ENCODE data around the gene SPN.
"Not testable (repeated sequence)": the region's sequence is repeated elsewhere in the genome, so short reads cannot be mapped to it uniquely, and the experiment has no call there.

SPN gene

GRCh38 chr16:29663016-29663806, at the start of gene SPN:
TSS of gene SPN (plus strand) at chr16:29663247. CDS start at chr16:29663729, 482 bp downstream.
- no peak for DNase-seq (ENCODE audit: low read depth in 2 of 2)

- peak; percentile 86 to 88 for DNase-seq (ENCODE audit: low read depth in 2 of 2)
These were observed 49.6 kb upstream of the SPN start for GRCh38 chr16:29613307-29614057.

GRCh38 chr16:29614691-29615314, 48.2 kb upstream of the SPN start:
- not testable (repeated sequence) for DNase-seq (ENCODE audit: low read depth in 2 of 2)

GRCh38 chr16:29616127-29616526, 46.9 kb upstream of the SPN start:
- not testable (repeated sequence) for DNase-seq (ENCODE audit: low read depth in 2 of 2)

- not testable (repeated sequence) for DNase-seq (ENCODE audit: low read depth in 2 of 2)
These were observed 42.5 kb upstream of the SPN start for GRCh38 chr16:29620591-29620990.

- not testable (repeated sequence) for DNase-seq (ENCODE audit: low read depth in 2 of 2)
These were observed 40.3 kb upstream of the SPN start for GRCh38 chr16:29622738-29623137.

- DNase-seq (ENCODE audit: low read depth in 2 of 2), result not testable (repeated sequence)
These were observed 39.8 kb upstream of the SPN start for GRCh38 chr16:29623253-29623652.

GRCh38 chr16:29625114-29625513, 37.9 kb upstream of the SPN start:
- not testable (repeated sequence) for DNase-seq (ENCODE audit: low read depth in 2 of 2)

GRCh38 chr16:29626778-29627331, 36.2 kb upstream of the SPN start:
- DNase-seq (ENCODE audit: low read depth in 2 of 2), result peak; percentile 35 to 52

- DNase-seq (ENCODE audit: low read depth in 2 of 2), result not testable (repeated sequence)
These were observed 35.4 kb upstream of the SPN start for GRCh38 chr16:29627661-29628075.

GRCh38 chr16:29628707-29629106, 34.3 kb upstream of the SPN start:
- DNase-seq (ENCODE audit: low read depth in 2 of 2), result not testable (repeated sequence)

GRCh38 chr16:29629318-29629717, 33.7 kb upstream of the SPN start:
- DNase-seq (ENCODE audit: low read depth in 2 of 2), result not testable (repeated sequence)

- DNase-seq (ENCODE audit: low read depth in 2 of 2), result not testable (repeated sequence)
These were observed 31.4 kb upstream of the SPN start for GRCh38 chr16:29631658-29632057.

GRCh38 chr16:29635902-29636301, 27.1 kb upstream of the SPN start:
- DNase-seq (ENCODE audit: low read depth in 2 of 2), result not testable (repeated sequence)

GRCh38 chr16:29636368-29636767, 26.7 kb upstream of the SPN start:
- DNase-seq (ENCODE audit: low read depth in 2 of 2), result not testable (repeated sequence)

GRCh38 chr16:29638751-29639150, 24.3 kb upstream of the SPN start:
- not testable (repeated sequence) for DNase-seq (ENCODE audit: low read depth in 2 of 2)

GRCh38 chr16:29641561-29641960, 21.5 kb upstream of the SPN start:
- no peak for DNase-seq (ENCODE audit: low read depth in 2 of 2)

GRCh38 chr16:29643596-29643995, 19.5 kb upstream of the SPN start:
- DNase-seq (ENCODE audit: low read depth in 2 of 2), result no peak

- DNase-seq (ENCODE audit: low read depth in 2 of 2), result no peak
These were observed 18.6 kb upstream of the SPN start for GRCh38 chr16:29644338-29644857.

- no peak for DNase-seq (ENCODE audit: low read depth in 2 of 2)
These were observed 17.9 kb upstream of the SPN start for GRCh38 chr16:29644973-29645693.

GRCh38 chr16:29645694-29646187, 17.3 kb upstream of the SPN start:
- DNase-seq (ENCODE audit: low read depth in 2 of 2), result no peak
